Breast epithelium (tissue), 3 donors: ENCODE data around the gene ACAP2.

Experiments used
- CTCF ChIP-seq, 3 donors: fragments of 450-650 bp; IDR thresholded peaks; one replicate each; pipeline ENCODE4 v1.5.1; 2016 to 2017; ENCODE audit warnings: antibody characterized with exemption in 3 of 3, mild to moderate bottlenecking in 3 of 3, moderate library complexity in 3 of 3
- POLR2A ChIP-seq: fragments of 450-650 bp; IDR thresholded peaks from one replicate; pipeline ENCODE4 v1.6.1; 2016; ENCODE audit warnings: antibody characterized with exemption, mild to moderate bottlenecking, moderate library complexity

GRCh38 chr3:195296662-195297061 lies 146.2 kb downstream of the ACAP2 start:
- no peak for TF ChIP-seq CTCF (IDR thresholded peaks at IDR 0.05)
- no peak for TF ChIP-seq POLR2A
